OCI-LY7 (cell line): ENCODE measurements around the gene SAC3D1. TPM values are rescaled to one million over a fixed set of nuclear protein-coding genes. Genes with fewer than 3 reads are reported as not detected.
"Not testable (repeated sequence)": the region's sequence is repeated elsewhere in the genome, so short reads cannot be mapped to it uniquely, and the experiment has no call there.

Experiments
- BruUV-seq: library from RNA; stranded (reverse); fragments of 400-500 nt; replicated peaks from 2 replicates; lab custom pipeline; 2021; lab: Mats Ljungman, UMichigan
- CTCF ChIA-PET: fragments of 300-600 bp; sonication (Branson Sonifier 250); formaldehyde crosslinking; loops from one replicate; lab custom pipeline; 2022; ENCODE audit warnings: antibody characterized with exemption; ENCODE audit not compliant: unreplicated experiment; lab: Charles Lee
- POLR2A ChIA-PET: fragments of 300-600 bp; sonication (Branson Sonifier 250); formaldehyde crosslinking; loops from one replicate; lab custom pipeline; 2022; ENCODE audit warnings: antibody characterized with exemption; lab: Charles Lee
- DNase-seq: peaks from one replicate; pipeline ENCODE4 v3.0.0-alpha.2; 2015; ENCODE audit warnings: low spot score
- H2AFZ ChIP-seq: fragments of 200-600 bp; sonication (generic), shearing (Covaris generic); 2 replicates; pipeline ENCODE4 v1.6.1; 2014; ENCODE audit warnings: mild to moderate bottlenecking, antibody characterized with exemption, low read length, moderate library complexity
- H3K27ac ChIP-seq: fragments of 200-600 bp; sonication (generic); 2 replicates; pipeline ENCODE4 v1.5.1; 2014; ENCODE audit warnings: mixed run types, low read depth, mild to moderate bottlenecking, moderate library complexity, low read length, inconsistent platforms; ENCODE audit not compliant: poor library complexity, severe bottlenecking
- H3K36me3 ChIP-seq: fragments of 200-600 bp; sonication (generic); 2 replicates; pipeline ENCODE4 v1.6.1; 2014; ENCODE audit warnings: mild to moderate bottlenecking, antibody characterized with exemption, low read length, moderate library complexity, mixed read lengths; ENCODE audit not compliant: insufficient read depth
- H3K4me1 ChIP-seq: fragments of 200-600 bp; sonication (generic); 2 replicates; pipeline ENCODE4 v1.5.1; 2014; ENCODE audit warnings: mild to moderate bottlenecking, low read length; ENCODE audit not compliant: insufficient read depth, poor library complexity, severe bottlenecking
- H3K4me2 ChIP-seq: fragments of 200-600 bp; sonication (generic); 2 replicates; pipeline ENCODE4 v1.6.1; 2014; ENCODE audit warnings: mild to moderate bottlenecking, low read length
- H3K4me3 ChIP-seq: fragments of 200-600 bp; sonication (generic); 2 replicates; pipeline ENCODE4 v1.5.1; 2014; ENCODE audit warnings: mild to moderate bottlenecking, low read depth, low read length; ENCODE audit not compliant: poor library complexity, severe bottlenecking
- H3K79me2 ChIP-seq: fragments of 200-600 bp; sonication (generic); 2 replicates; pipeline ENCODE4 v1.6.1; 2016; ENCODE audit warnings: low read depth, mild to moderate bottlenecking, low read length, moderate library complexity, mixed read lengths; ENCODE audit not compliant: insufficient read depth
- H3K9me2 ChIP-seq: fragments of 200-600 bp; sonication (generic); 2 replicates; pipeline ENCODE4 v1.6.1; 2016; ENCODE audit warnings: mild to moderate bottlenecking, low read length, mixed read lengths; ENCODE audit not compliant: insufficient read depth
- H3K9me3 ChIP-seq: fragments of 200-600 bp; sonication (generic); 2 replicates; pipeline ENCODE4 v1.6.1; 2014; ENCODE audit warnings: mild to moderate bottlenecking, mixed run types, low read length, mixed read lengths
- H4K20me1 ChIP-seq: fragments of 200-600 bp; sonication (generic); 2 replicates; pipeline ENCODE4 v1.6.1; 2014; ENCODE audit warnings: mild to moderate bottlenecking, antibody characterized with exemption, low read length, moderate library complexity, mixed read lengths; ENCODE audit not compliant: insufficient read depth
- CTCF ChIP-seq: fragments of 200-600 bp; sonication (generic); conservative IDR thresholded peaks from 2 replicates; pipeline ENCODE4 v1.5.1; 2014; ENCODE audit warnings: mild to moderate bottlenecking, antibody characterized with exemption, low read length, moderate library complexity, mixed read lengths
- EZH2phosphoT487 ChIP-seq: fragments of 200-600 bp; sonication (generic); IDR thresholded peaks from 2 replicates; pipeline ENCODE4 v1.6.1; 2018; ENCODE audit warnings: low read depth, borderline replicate concordance, mild to moderate bottlenecking, mixed run types, antibody characterized with exemption, low read length, moderate library complexity, mixed read lengths
- intact Hi-C: fragments of 100-400 bp; cut with micrococcal nuclease; formaldehyde crosslinking; loops from one replicate; pipeline ENCODE4 v1.10.0; 2022; ENCODE audit not compliant: unreplicated experiment
- total RNA-seq, 2 experiments: library from RNA; depleted of rRNA in 1 of 2; stranded (reverse); fragments of >200 nt in 1 of 2; shearing (Covaris generic) in 1 of 2; gene quantifications; 2 replicates each; pipeline ENCODE4 v1.2.3, GENCODE V29; 2014 to 2022

The SAC3D1 gene
- total RNA-seq, 2 experiments from 2014 or later, result 28.2 to 32.5 TPM

GRCh38 chr11:65019824-65020223 is 21.2 kb upstream of the SAC3D1 start:
- Histone ChIP-seq H3K4me3 (no peak overlapping the region), H4K20me1 (no peaks in the 10 kb centered on the region), H3K36me3 (peaks cover 50% of the 10 kb centered on the region), H3K4me1 (peaks cover 16% of the 10 kb centered on the region), H3K9me3 (no peaks in the 10 kb centered on the region), H3K27ac (no peak overlapping the region), H3K4me2 (no peak overlapping the region), H3K9me2 (no peaks in the 10 kb centered on the region), H3K79me2 (peaks cover 22% of the 10 kb centered on the region), H2AFZ (no peak overlapping the region)
- no TSS peak for BruUV-seq
- CTCF ChIA-PET, result interaction anchor here (0.7 kb wide), 1 partner anchor 87 kb away, joined by 3 read pairs; no protein-coding TSS in a partner anchor
- no peak for TF ChIP-seq EZH2phosphoT487
- POLR2A ChIA-PET, result no interaction called here
- DNase-seq, result no peak
- intact Hi-C loops, result loop anchor here (10.0 kb wide), 1 partner anchor 245 kb away; the partner anchor contains the start of gene POLA2

- Histone ChIP-seq H3K79me2 (peaks cover 11% of the 10 kb centered on the region), H3K36me3 (peaks cover 50% of the 10 kb centered on the region), H4K20me1 (no peaks in the 10 kb centered on the region), H3K4me2 (no peak overlapping the region), H3K9me2 (no peaks in the 10 kb centered on the region), H3K4me1 (peaks cover 10% of the 10 kb centered on the region), H3K27ac (no peak overlapping the region), H2AFZ (no peak overlapping the region), H3K4me3 (no peak overlapping the region), H3K9me3 (no peaks in the 10 kb centered on the region)
- ChIA-PET POLR2A (no interaction called here), CTCF (no interaction called here)
- intact Hi-C loops, result no loop called here
- no peak for DNase-seq
- BruUV-seq, result no TSS peak
- no peak for TF ChIP-seq CTCF
- no peak for TF ChIP-seq EZH2phosphoT487
Measured at GRCh38 chr11:65021003-65021402, 20.0 kb upstream of the SAC3D1 start.

GRCh38 chr11:65021509-65021908 is 19.5 kb upstream of the SAC3D1 start:
- Histone ChIP-seq H3K4me3 (no peak overlapping the region), H3K4me1 (peaks cover 5% of the 10 kb centered on the region), H3K27ac (no peak overlapping the region), H2AFZ (no peak overlapping the region), H3K79me2 (peaks cover 6% of the 10 kb centered on the region; the same call in 1 of the 2 replicates), H3K4me2 (no peak overlapping the region), H4K20me1 (no peaks in the 10 kb centered on the region), H3K9me3 (no peaks in the 10 kb centered on the region), H3K36me3 (peaks cover 48% of the 10 kb centered on the region), H3K9me2 (no peaks in the 10 kb centered on the region)
- intact Hi-C loops, result no loop called here
- no peak for TF ChIP-seq EZH2phosphoT487
- TF ChIP-seq CTCF, result no peak
- POLR2A ChIA-PET, result no interaction called here
- no TSS peak for BruUV-seq
- CTCF ChIA-PET, result no interaction called here
- no peak for DNase-seq

- BruUV-seq, H2AFZ ChIP-seq, H3K9me3 ChIP-seq, DNase-seq, H3K4me2 ChIP-seq, CTCF ChIA-PET, H4K20me1 ChIP-seq, H3K9me2 ChIP-seq, H3K79me2 ChIP-seq, H3K4me3 ChIP-seq, H3K27ac ChIP-seq, intact Hi-C loops: not testable (repeated sequence)
- Histone ChIP-seq H3K36me3 (peaks cover 30% of the 10 kb centered on the region), H3K4me1 (peaks cover 10% of the 10 kb centered on the region)
- POLR2A ChIA-PET, result interaction anchor here (0.7 kb wide), 1 partner anchor 1344 kb away, joined by 5 read pairs; no protein-coding TSS in a partner anchor
Measured at GRCh38 chr11:65023502-65023901, 17.5 kb upstream of the SAC3D1 start.
